Subcutaneous adipose tissue (tissue), 4 donors: ENCODE measurements around the gene NR3C2. TPM values are rescaled to one million over a fixed set of nuclear protein-coding genes. Genes with fewer than 3 reads are reported as not detected.

Experiments used
- CTCF ChIP-seq: fragments of 450-650 bp; IDR thresholded peaks from one replicate; pipeline ENCODE4 v1.5.1; 2016; ENCODE audit warnings: low read depth, mild to moderate bottlenecking, control low read depth, antibody characterized with exemption, moderate library complexity
- total RNA-seq, 4 donors: library from RNA; depleted of rRNA; stranded (reverse); fragments of >200 nt; gene quantifications; one replicate each; pipeline ENCODE4 v1.1.0, GENCODE V29; 2016

Gene NR3C2
- total RNA-seq, 4 donors from 2014 or later = 7.5 to 17.0 (median 8.9) TPM

DNA sequence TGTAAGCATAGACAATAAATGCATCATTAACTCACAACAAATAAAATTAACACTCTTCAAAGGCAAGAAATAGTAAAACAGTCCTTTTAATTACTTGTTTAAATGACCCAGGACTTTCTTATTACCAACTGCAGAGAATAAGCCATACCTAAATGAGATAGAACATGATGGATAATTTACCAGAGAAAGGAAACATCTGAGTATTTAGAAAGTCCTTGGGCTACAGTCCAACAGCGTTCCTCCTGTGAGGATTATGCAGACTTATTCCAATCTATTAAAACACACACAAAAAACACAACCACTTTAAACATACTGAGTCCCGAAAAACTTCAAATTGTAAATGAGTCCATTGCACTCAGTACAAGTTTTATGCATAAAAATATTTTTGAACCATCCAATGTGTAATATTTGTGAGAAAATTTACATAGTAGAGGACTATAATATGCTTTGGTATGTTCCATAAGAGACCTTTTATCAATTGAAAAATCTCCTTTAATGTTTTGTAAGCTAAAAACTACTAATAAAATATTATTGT, 129.2 kb downstream of the NR3C2 start:
- TF ChIP-seq CTCF = no peak

GRCh38 chr4:148311526-148311925, 130.7 kb downstream of the NR3C2 start:
- no peak for TF ChIP-seq CTCF

- no peak for TF ChIP-seq CTCF
Observed at GRCh38 chr4:148310756-148311155, 131.5 kb downstream of the NR3C2 start.

DNA sequence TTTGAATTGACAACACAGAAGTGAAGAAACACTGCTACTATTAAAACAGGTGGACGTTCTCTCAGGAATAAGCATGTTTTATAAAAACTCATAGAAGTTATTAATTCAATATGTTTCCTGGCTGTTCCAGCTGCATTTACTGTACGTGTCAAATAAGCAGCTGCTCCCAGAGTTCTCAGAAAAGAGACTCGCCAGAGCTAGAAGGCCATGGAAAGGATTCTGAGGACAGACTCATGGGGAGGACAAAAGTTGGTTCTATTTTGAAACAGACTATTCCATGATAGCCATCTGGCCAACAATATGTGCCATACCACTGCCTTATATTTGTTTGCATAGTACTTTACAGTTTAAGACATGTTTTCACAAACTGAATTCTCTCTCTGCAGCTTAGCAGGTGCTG, 136.5 kb downstream of the NR3C2 start:
- TF ChIP-seq CTCF = no peak

DNA sequence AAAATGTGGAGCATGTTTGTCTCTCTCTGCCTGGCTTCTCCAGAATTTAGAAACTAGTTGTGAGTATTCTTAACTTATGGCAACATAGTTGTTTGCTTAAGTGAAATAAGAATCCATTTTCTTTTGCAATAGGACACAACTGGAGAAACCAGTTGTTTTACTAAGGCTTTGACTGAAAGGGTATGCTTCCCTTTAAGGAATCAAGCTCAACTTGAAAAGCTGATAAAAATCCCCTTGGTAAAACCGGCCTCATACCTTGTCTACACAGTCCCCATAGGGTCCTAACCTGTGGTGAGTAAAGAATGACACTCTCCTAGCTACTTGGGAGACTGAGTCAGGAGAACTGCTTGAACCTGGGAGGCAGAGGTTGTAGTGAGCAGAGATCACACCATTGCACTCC, 139.8 kb downstream of the NR3C2 start:
- no peak for TF ChIP-seq CTCF

- TF ChIP-seq CTCF = no peak
Observed at GRCh38 chr4:148300877-148301276, 141.3 kb downstream of the NR3C2 start.

GRCh38 chr4:148299337-148299736, 142.9 kb downstream of the NR3C2 start:
- TF ChIP-seq CTCF = no peak
